Measurements from ENCODE around the gene EMID1. TPM values are rescaled to one million over a fixed set of nuclear protein-coding genes. Genes with fewer than 3 reads are reported as not detected.

The EMID1 gene
- total RNA-seq, 2 experiments from 2014 or later: not detected

GRCh38 chr22:29269230-29269604, 63.5 kb downstream of the EMID1 start:
- BruUV-seq (replicated peaks): no TSS peak
- Histone ChIP-seq H3K9me2 (ENCODE audit: insufficient read depth, low read length) (no peaks in the 10 kb centered on the region), H3K9me3 (ENCODE audit: low read length) (no peaks in the 10 kb centered on the region), H2AFZ (ENCODE audit: low read length) (no peak overlapping the region), H3K27ac (ENCODE audit: low read depth, low read length, poor library complexity, severe bottlenecking) (peak overlapping the region; percentile 75), H3K4me3 (ENCODE audit: low read depth, low read length, poor library complexity, severe bottlenecking) (peak overlapping the region; percentile 92), H4K20me1 (ENCODE audit: insufficient read depth, low read length) (peaks cover 49% of the 10 kb centered on the region), H3K79me2 (ENCODE audit: insufficient read depth, low read depth, low read length) (peaks cover 81% of the 10 kb centered on the region), H3K4me1 (ENCODE audit: insufficient read depth, low read length, poor library complexity, severe bottlenecking) (peaks cover 34% of the 10 kb centered on the region), H3K4me2 (ENCODE audit: low read length) (peak overlapping the region; percentile 80), H3K36me3 (ENCODE audit: insufficient read depth, low read length) (peaks cover 78% of the 10 kb centered on the region)
- ChIA-PET CTCF (ENCODE audit: unreplicated experiment) (no interaction called here), POLR2A (interaction anchor here (1.4 kb wide), 1 partner anchor 17 kb away, joined by 3 read pairs; no protein-coding TSS in a partner anchor)
- intact Hi-C loops (cut with micrococcal nuclease; ENCODE audit: unreplicated experiment): loop anchor here (2.0 to 10.0 kb wide), 4 partner anchors 78 to 1156 kb away; partner anchors contain the start of genes CHEK2, HSCB and MTFP1
- no peak for TF ChIP-seq CTCF (conservative IDR thresholded peaks at IDR 0.05; ENCODE audit: low read length)
- no peak for TF ChIP-seq EZH2phosphoT487 (IDR thresholded peaks at IDR 0.05; ENCODE audit: borderline replicate concordance, low read depth, low read length)
- peak; percentile 38 for DNase-seq (ENCODE audit: low spot score)

GRCh38 chr22:29269731-29270474, 64.2 kb downstream of the EMID1 start:
- peaks cover 88% of the 10 kb centered on the region for H3K79me2 ChIP-seq (ENCODE audit: insufficient read depth, low read depth, low read length)
- no peaks in the 10 kb centered on the region for H3K9me2 ChIP-seq (ENCODE audit: insufficient read depth, low read length)
- peak overlapping the region; percentile 75 for H3K27ac ChIP-seq (ENCODE audit: low read depth, low read length, poor library complexity, severe bottlenecking)
- H3K4me2 ChIP-seq (ENCODE audit: low read length): peak overlapping the region; percentile 80
- no TSS peak for BruUV-seq (replicated peaks)
- peaks cover 34% of the 10 kb centered on the region for H3K4me1 ChIP-seq (ENCODE audit: insufficient read depth, low read length, poor library complexity, severe bottlenecking)
- DNase-seq (ENCODE audit: low spot score): peak; percentile 30
- no peaks in the 10 kb centered on the region for H3K9me3 ChIP-seq (ENCODE audit: low read length)
- no peak for TF ChIP-seq EZH2phosphoT487 (IDR thresholded peaks at IDR 0.05; ENCODE audit: borderline replicate concordance, low read depth, low read length)
- TF ChIP-seq CTCF (conservative IDR thresholded peaks at IDR 0.05; ENCODE audit: low read length): no peak
- peak overlapping the region; percentile 92 for H3K4me3 ChIP-seq (ENCODE audit: low read depth, low read length, poor library complexity, severe bottlenecking)
- H3K36me3 ChIP-seq (ENCODE audit: insufficient read depth, low read length): peaks cover 81% of the 10 kb centered on the region
- peaks cover 51% of the 10 kb centered on the region for H4K20me1 ChIP-seq (ENCODE audit: insufficient read depth, low read length)
- intact Hi-C loops (cut with micrococcal nuclease; ENCODE audit: unreplicated experiment): loop anchor here (2.0 to 10.0 kb wide), 4 partner anchors 77 to 1155 kb away; partner anchors contain the start of genes CHEK2, HSCB and MTFP1
- CTCF ChIA-PET (ENCODE audit: unreplicated experiment): no interaction called here
- POLR2A ChIA-PET: interaction anchor here (1.4 kb wide), 1 partner anchor 17 kb away, joined by 3 read pairs; no protein-coding TSS in a partner anchor
- H2AFZ ChIP-seq (ENCODE audit: low read length): no peak overlapping the region
